SHP77 treated with DMSO at 0.1 percent for 48 hours (cell line): ENCODE results near the gene CAPZA3.
"Not testable (repeated sequence)": the region's sequence is repeated elsewhere in the genome, so short reads cannot be mapped to it uniquely, and the experiment has no call there.

Source experiments
- DNase-seq: peaks from one replicate; lab custom pipeline; 2025; lab: John Stamatoyannopoulos, UW

CAPZA3 gene

DNA sequence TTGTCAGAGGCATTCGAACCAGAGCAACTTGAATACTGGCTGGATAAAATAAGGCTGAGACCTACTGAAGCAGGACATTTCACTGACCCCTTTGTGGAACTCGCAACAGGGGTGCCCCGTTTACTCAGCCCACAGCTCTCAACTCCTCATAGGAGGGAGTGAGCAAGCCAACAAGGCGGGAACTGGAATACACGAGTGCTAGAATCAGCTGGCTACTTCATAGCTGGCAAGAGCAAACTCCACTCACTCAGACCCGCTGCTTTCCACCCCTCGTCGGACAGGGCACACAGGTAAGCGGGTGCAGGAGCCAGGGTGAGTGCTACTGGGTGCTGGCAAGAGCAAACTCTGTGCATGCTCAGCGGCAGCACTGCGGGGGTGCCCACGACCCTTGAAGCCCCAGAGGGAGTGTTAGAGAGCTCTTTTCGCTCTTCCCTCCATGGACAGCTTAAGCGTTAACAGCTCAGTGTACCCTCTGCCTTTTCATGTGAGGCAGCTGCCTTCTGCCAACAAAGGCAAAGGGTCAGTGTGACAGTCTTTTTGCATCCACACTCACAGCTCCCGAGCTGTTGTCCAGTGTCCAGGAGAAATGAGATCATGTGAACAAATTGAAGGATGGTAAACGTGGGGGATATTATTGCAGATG, 15.7 kb downstream of the CAPZA3 start:
- DNase-seq = no peak

- DNase-seq = no peak
Measured at GRCh38 chr12:18754124-18754707, 16.3 kb downstream of the CAPZA3 start.

DNA sequence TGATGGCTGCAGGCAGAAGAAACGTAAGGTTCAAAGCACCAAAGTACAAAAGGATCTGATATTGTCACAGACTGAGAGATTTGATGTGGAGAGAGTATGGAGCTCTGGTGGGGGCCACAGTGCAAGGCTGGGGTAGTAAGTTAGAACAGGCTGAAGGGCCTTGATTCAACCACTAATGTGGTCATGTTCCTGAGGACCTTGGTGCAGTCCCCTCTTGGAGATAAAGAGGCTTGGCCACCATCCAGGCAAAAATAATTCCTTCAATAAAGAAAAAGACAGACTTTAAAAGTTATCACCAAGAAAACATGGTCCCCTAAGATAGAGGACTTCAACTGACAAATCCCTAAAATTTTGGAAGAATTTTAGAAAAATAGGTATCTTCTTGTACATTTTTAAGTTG, 17.4 kb downstream of the CAPZA3 start:
- no peak for DNase-seq

DNA sequence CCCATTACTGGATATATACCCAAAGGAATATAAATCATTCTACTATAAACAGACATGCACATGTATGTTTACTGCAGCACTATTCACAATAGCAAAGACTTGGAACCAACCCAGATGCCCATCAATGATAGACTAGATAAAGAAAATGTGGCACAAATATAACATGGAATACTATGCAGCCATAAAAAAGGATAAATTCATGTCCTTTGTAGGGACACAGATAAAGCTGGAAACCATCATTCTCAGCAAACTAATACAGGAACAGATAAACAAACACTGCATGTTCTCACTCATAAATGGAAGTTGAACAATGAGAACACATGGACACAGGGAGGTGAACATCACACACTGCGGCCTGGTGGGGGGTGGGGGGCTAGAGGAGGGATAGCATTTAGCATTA, 28.6 kb downstream of the CAPZA3 start:
- not testable (repeated sequence) for DNase-seq

- no peak for DNase-seq
Measured at GRCh38 chr12:18782827-18783226, 44.9 kb downstream of the CAPZA3 start.

DNA sequence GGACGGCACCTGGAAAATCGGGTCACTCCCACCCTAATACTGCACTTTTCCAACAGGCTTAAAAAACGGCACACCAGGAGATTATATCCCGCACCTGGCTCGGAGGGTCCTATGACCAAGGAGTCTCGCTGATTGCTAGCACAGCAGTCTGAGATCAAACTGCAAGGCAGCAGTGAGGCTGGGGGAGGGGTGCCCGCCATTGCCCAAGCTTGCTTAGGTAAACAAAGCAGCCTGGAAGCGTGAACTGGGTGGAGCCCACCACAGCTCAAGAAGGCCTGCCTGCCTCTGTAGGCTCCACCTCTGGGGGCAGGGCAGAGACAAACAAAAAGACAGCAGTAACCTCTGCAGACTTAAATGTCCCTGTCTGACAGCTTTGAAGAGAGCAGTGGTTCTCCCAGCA, 47.5 kb downstream of the CAPZA3 start:
- DNase-seq = not testable (repeated sequence)
